SH-SY5Y (cell line): ENCODE measurements around the gene SPANXC.

Source experiments
- GATA2 ChIP-seq: IDR thresholded peaks from 2 replicates; pipeline ENCODE4 v1.6.1; 2011; ENCODE audit warnings: mild to moderate bottlenecking, low read depth, low read length
- GATA3 ChIP-seq: IDR thresholded peaks from 2 replicates; pipeline ENCODE4 v1.6.1; 2011; ENCODE audit warnings: low read depth, mild to moderate bottlenecking, low read length, moderate library complexity

DNA sequence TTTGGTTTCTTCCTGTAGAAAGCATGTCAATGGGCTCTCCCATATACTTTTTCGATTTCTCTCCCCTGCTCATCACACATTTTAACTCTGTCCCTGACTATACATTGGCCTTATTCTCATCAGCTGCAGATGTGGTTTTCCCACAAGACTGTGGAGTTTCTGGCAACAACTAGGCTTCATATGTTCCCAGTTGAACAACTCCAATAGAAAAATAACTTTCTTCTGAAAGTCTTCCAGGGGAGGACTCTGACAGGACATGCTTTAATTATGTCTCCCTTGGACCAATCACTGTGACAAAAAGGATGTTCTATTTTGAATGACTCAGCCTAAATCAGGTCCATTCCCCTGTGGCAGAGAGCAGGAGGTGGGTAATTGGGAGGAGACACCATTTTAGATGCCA lies 28.1 kb downstream of the SPANXC start:
- TF ChIP-seq GATA2, result no peak
- no peak for TF ChIP-seq GATA3
